ENCODE data around the gene AMZ2.
"Not testable (repeated sequence)": the region's sequence is repeated elsewhere in the genome, so short reads cannot be mapped to it uniquely, and the experiment has no call there.

Gene AMZ2, protein sequence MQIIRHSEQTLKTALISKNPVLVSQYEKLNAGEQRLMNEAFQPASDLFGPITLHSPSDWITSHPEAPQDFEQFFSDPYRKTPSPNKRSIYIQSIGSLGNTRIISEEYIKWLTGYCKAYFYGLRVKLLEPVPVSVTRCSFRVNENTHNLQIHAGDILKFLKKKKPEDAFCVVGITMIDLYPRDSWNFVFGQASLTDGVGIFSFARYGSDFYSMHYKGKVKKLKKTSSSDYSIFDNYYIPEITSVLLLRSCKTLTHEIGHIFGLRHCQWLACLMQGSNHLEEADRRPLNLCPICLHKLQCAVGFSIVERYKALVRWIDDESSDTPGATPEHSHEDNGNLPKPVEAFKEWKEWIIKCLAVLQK

DNA sequence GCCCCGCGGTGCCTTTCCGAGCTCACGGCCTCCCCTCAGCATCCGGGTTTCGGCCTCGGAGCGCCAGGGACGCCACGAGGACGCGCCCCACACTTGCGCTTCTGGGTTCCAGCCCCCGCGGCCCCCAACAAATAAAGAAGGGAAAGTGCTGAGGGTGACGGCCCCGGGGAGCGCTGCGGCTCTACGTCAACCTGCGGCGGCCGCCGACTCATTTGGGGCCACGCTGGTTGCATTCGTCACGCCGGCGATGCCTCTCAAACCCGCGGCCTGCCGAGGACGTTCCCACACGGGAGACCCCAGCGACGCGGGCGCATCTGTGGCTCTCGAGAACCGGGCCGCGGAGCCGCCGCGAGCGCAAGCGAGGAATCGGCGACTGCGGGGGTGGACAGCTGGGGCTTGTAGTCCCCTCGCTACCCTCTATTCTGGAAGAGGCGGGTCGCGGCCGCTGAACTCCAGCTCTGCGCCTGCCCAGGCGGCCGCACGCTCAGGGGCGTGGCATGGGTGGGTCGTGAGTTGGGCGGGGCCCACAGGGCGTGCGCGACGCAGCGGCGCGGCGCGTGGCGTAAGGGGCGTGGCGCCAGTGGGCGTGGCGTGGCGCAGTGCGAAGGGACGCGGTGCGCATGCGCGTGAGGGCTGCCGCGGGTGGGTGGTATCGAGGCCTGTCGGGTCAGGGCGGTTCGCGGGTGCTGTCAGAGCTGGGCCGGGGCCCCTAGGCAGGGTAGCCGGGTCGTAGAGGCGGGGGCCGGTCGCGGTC is at the start of gene AMZ2:
TSS of gene AMZ2 (plus strand) at position 599 of the 754 bp plus-strand sequence. CDS start 2,145 bp downstream, outside the sequence.
- DNase-seq = peak; percentile 97

DNA sequence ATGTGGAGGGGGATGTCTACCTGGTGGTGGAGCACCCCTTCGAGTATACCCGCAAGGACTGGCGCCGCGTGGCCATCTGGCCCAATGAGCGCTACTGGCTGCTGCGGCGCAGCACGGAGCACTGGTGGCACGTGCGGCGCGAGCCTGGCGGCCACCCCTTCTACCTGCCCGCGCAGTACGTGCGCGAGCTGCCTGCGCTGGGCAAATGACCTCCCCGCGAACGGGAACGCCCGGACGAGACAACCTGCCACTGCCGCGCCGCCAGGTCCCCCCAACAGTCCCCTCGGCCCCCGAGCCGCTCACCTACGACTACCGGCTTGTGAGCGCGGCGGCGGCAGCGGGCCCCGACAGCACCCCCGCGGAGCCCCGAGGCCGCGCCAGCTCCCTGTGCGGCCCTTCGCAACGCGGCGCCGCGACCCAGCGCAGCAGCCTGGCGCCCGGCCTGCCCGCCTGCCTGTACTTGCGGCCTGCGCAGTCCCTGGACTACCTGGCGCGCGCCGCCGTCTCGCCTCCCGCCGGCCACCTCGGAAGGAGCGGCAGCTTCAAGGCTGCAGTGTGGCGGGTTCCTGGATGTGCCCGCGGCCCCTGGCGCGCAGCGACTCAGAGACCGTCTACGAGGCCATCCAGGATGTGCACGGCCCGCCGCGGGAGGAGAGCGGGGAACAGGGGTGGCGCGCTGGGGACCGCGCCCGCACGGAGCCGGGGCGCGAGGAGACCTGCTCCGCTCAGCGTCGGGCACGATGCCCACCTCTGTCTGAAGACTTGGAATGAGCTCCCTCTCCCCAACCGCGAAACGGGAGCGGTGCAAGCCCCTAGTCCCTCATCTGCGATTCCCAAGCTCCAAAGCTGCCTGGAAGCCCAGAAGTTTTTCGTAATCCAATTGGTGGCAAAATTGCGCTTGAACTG is 48.7 kb upstream of the AMZ2 start:
- no peak for DNase-seq

DNA sequence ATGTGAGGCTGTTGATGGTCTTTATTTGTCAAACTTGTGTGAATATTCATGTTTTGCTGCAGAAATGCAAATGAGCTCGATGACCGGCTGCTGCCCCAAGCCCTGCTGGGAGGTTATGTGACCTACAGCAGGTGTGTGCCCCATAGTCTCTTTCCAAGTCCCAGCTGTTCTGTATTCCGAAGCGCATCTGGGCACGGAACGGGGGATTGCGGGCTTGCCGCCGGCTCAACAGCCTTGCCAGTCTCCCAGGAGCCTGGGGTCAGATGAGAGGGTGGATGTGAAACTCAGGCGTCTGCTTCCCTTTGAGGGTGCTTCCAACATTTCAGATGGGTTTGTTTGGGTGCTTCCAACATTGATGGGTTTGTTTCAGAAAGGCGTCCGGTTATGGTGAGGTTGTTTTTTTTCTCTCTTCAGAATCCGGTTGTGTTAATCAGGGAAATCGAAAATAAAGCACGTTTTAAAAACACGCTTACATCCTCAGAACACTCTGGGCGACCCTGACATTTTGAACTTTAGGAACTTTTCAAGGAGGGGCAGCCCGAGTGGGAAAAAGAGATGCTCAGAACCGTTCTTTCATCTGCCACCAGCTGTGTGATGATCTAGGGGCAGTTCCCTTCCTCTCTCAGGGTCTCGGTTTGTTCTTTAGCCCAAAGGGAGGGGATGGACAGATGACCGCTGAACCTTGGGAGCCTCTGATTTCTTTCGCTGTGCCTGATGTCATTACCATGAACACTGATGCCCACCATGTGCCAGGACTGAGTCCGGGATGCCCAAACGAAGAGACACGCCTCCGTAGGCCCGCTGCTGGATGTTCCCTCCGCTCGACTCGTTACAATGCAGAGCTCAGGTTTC is 47.8 kb upstream of the AMZ2 start:
- DNase-seq = no peak

DNA sequence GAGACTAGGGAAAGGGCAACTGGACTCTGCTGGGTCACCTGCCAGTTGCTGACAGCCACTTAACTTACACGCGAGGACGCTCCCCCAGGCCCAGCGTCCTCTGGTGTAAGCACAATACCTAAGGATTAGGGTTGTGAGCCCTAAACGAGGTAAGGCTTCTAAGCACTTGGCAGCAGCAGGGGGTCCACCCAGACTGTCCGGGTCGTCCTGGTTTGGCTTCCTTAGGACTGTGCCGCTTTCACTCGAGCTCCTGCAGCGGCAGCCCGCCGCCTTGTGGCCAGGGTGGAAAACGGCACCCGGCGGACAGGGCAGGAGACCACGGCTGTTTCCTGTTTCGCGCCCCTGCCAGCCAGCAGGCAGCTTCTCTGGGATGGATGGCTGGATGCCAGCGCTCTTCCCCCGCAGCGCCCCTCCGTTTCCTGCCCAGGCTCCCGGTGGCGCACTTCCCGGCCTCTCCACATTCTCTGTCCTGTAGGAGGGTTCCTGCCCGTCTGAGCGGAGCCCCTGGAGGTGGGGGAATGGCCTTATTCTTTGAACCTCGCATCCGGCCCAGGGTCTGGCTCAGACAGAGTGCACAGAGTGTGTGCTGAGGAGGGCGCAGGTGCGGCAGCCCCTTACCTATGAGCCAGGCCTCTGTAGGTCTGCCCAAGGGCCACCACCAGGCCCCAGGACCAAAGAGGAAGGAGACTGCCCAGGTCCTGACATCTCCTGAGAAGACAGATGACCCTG is 47.0 kb upstream of the AMZ2 start:
- peak; percentile 84 for DNase-seq

DNA sequence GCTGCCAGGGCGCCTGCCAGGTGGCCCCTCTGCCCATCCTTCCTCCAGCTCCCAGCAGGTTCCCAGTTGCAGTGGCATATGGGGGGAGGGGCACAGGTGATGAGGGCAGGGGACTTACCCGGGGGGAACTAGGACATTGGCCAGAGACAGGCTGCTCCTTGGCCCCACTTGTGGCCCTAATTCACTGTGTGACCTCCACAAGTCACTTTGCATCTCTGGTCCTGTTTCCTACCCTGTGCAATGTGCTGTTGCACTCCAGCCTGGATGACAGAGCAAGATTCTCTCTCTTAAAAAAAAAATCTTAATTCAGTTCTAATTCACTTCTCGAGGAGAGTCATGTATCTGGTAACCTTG is 46.4 kb upstream of the AMZ2 start:
- DNase-seq = not testable (repeated sequence)

DNA sequence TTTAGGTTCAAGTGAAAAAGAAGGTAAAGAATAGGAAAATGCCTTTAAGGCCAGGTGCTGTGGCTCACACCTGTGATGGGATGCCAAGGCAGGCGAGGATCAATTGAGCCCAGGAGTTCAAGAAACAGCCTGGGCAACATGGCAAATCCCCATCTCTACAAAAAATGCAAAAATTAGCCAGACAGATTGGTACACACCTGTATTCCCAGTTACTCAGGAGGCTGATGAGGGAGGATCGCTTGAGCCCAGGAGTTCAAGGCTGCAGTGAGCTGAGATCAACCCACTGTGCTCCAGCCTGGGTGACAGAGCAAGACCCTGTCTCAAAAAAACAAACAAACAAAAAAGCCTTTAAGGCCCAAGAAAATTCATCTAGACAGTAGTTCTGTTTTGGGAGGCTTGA is 45.5 kb upstream of the AMZ2 start:
- not testable (repeated sequence) for DNase-seq

DNA sequence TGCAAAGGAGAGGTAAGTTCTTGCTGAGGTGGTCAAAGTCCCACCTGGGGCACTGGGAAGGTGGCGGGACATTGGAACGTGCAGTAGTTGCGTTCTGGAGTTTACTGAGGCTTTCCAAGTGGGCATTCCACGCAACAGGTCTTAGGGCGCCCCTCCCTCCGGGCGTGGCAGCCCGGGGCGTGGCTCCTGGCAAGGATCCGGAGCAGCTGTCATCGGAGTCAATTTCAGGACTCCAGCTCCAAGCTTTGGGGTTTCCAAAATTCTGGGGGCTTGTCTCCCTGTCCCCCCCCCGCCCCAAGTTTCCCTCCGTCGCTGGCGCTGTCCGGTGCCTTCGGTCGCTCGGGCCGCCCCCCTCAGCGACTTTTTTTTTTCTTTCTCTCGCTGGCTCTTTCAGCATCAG is 43.1 kb upstream of the AMZ2 start:
- DNase-seq = no peak

DNA sequence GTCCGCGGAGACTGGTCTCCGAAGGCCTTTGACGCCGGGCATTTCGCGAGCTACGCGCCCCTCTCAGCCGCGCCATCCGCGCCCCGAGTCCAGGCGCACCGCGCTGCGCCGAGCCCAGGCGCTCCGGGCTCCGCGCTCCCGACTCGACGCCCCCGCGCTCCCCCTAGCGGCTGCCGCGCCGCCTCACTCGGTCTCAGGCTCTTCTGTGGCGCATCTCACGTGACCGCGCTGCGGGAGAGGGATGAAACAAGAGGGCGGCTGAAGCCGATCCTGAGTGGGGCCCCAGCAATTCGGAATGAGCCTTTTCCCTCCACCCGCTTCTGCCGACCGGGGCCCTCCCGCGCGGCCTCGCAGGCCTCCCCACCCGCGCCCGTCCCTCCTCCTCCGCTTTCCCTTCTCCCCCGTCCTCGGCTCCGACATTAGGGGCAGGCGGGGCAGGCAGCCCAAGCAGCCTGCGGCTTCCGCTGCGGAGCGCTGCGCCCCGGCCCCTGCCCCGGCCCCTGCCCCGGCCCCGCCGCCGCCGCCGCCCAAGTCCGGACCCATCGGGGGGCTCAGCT is 42.5 kb upstream of the AMZ2 start:
- peak; percentile 94 for DNase-seq

DNA sequence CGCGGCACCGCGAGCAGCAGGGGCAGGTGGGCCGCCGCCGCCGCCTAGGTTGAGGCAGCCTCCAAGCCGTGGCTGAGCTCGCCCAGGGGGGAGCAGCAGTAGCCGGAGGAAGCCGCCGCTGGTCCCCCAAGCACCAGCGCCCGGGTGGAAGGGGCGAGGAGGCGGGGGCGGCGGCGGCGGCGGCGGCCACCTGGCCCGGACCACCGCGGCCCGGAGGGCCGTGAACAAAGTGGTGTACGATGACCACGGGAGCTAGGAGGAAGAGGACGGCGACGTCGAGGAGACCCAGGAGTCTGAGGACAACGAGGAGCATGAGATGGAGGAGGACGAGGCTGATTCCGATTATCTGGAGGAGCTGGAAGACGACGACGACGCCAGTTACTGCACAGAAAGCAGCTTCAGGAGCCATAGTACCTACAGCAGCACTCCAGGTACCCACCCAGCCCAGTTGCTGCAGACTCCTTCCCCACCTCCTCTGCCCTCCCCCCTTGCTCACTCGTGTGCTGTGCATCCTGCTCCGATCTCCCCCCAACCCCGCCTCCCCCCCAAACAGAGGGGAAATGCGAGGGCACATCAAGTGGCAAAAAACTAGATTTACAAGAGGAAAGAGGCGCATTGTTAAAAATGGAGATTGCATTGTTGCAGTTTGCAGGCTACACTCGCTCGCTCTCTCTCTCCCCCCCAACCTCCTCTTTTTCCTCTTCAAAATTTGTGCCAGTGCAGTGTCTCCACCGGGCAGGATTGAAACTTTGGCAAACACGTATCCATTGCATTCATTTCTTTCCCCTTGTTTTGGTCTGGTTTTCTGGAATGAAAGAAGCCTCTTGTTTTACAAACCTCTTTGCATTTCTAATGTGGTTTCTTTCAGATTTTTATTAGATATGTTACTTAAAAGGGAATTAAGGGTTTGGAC is 41.8 kb upstream of the AMZ2 start:
- DNase-seq = no peak

DNA sequence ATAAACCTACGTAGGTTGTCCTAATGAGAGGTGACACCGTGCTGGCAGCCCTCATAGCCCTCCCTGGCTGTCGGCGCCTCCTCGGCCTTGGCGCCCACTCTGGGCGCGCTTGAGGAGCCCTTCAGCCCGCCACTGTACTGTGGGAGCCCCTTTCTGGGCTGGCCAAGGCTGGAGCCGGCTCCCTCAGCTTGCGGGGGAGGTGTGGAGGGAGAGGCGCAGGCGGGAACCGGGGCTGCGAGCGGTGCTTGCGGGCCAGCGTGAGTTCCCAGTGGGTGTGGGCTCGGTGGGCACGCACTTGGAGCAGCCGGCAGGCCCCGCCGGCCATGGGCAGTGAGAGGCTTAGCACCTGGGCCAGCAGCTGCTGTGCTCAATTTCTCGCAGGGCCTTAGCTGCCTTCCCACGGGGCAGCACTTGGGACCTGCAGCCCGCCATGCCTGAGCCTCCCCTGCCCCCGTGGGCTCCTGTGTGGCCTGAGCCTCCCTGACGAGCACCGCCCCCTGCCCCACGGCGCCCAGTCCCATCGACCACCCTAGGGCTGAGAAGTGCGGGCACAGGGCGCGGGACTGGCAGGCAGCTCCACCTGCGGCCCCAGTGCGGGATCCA is 40.1 kb upstream of the AMZ2 start:
- no peak for DNase-seq

DNA sequence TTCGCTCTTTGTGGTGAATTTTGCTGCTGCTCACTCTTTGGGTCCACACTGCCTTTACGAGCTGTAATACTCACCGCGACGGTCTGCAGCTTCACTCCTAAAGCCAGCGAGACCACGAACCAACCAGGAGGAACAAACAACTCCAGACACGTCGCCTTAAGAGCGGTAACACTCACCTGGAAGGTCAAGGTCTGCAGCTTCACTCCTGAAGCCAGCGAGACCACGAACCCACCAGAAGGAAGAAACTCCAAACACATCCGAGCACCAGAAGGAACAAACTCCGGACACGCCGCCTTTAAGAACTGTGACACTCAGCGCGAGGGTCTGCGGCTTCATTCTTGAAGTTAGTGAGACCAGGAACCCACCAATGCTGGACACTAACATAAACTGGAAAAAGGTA is 39.2 kb upstream of the AMZ2 start:
- not testable (repeated sequence) for DNase-seq

DNA sequence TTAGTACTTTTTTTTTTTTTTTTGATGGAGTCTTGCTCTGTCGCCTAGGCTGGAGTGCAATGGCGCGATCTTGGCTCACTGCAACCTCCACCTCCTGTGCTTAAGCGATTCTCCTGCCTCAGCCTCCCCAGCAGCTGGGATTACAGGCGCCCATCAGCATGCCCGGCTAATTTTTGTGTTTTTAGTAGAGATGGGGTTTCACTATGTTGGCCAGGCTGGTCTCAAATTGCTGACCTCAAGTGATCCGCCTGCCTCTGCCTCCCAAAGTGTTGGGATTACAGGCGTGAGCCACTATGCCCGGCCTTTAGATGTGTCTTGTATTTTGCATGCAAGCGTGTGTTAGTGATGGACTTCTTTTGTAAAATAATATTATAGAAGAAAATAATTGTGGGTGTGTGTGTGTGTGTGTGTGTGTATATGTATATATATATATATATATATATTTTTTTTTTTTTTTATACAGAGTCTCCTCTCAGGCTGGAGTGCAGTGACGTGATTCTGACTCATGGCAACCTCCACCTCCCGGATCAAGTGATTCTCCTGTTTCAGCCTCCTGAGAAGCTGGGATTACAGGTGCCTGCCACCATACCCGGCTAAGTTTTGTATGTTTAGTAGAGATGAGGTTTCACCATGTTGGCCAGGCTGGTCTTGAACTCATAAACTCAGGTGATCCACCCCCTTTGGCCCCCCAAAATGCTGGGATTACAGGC is 38.5 kb upstream of the AMZ2 start:
- DNase-seq = not testable (repeated sequence)

DNA sequence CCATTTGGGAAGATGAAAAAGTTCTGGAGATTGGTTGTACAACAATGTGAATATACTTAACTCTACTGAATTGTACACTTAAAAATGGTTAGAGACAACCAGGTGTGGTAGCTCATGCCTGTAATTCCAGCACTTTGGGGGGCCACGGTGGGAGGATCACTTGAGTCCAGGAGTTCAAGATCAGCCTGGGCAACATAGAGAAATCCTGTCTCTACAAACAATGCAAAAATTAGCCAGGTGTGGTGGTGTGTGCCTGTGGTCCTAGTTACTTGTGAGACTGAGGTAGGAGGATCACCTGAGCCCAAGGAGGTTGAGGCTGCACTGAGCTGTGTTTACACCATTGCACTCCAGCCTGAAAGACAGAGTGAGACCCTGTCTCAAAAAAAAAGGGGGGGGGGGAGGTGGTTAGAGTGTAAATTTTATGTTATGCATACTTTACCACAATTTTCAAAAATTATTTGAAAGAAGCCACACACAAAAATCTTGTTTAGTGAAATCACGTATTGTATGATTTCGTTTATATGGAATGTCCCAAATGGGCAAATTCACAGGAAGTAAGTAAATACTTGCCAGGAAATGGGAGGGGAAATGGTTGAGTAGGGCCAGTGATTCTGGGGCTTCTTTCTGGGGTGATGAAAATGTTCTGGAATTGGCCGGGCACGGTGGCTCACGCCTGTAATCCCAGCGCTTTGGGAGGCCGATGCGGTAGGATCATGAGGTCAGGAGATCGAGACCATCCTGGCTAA is 37.1 kb upstream of the AMZ2 start:
- no peak for DNase-seq

DNA sequence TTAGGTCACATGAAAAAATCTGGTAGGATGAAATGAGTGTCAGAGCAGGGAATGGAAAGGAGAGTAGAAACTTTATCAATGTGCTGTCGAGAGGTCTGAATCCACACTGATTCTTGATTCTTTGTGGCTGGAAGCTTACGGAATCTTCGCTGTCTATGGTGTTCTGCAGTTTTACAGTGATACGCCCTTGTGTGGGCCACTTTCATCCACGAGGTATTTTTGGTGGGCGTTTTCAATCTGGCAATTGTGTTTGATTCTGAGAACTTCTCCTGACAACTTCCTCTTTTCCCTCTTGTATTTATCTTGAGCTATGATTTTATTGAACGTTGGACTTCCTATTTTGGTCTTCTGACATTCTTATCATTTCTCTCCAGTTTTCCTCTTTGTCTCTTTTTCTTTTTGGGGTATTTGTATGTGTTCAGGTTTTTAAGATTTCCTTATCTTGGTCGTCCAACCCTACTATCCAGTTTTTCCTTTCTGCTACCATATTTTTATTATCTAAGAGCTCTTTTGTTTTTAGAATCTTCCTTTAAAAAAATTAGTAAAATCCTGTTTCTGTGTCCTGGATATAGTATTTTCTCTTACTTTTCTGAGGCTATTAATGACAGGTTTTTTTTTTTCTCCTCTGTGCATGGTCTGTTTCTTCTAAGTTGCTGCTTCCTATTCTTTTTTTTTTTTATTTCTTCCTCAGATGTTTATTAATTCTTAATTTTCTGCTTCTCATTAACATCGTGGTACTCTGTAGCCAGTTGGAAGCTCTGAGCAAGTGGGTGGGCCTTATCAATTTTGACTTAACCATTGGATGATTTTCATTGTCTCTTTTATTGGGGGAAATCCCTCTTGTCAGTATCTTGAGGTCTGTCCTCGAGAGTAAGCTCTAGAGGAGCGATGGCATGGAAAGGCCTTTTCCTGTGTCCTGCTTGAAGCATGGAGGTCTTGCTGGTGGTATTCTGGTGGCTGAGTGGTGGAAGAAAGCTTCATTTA is 34.1 kb upstream of the AMZ2 start:
- DNase-seq = not testable (repeated sequence)

DNA sequence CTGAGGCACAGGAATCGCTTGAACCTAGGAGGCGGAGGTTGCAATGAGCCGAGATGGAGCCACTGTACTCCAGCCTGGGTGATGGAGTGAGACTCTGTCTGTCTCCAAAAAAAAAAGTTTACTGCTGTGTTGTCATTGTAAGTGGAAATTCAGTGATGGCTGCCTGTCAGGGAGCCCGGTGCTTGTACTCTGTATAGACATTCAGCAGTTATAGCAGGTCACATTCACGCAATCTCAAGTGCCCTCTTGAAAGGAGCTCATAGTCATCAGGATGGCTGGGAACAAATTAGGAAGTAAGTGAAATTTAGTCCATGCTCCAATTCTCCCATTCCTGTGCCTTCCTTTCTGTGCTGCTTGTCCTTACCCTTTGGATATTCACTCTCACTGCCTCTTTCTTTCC is 32.4 kb upstream of the AMZ2 start:
- DNase-seq = not testable (repeated sequence)

DNA sequence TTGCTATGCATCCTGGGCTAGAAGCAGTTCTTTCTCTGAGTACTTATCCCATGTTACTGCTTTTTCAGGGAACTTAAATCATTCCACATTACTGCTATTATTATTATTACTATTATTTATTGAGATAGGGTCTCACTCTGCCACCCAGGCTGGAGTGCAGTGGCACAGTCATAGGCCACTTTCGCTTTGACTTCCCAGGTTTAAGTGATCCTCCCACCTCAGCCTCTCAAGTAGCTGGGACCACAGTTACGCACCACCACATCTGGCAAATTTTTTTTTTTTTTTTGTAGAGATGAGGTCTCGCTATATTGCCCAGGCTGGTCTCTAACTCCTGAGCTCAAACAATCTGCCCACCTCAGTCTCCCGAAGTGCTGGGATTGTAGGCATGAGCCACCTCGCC is 28.4 kb upstream of the AMZ2 start:
- DNase-seq = not testable (repeated sequence)

DNA sequence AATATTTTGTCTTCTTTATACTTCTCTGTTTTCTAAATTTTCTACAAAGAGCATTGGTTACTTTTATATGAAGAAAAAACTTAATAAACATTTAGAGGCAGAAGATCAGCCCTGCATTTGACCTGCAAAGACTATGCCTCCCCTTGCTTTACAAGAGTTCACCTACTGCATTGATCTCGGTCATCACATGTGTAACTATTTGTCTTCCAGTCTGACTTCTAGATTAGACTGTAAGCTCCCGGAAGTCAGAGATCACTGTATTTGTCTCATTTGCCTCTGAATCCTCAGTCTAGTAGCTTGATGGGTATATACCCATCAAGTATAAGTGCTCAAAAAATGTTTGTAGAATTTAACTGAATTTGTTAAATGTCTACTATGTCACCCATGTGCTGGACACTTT is 27.7 kb upstream of the AMZ2 start:
- not testable (repeated sequence) for DNase-seq

All from right hindlimb (tissue), 1 donor.